ENCODE results near the gene MKRN2.
"Not testable (repeated sequence)": the region's sequence is repeated elsewhere in the genome, so short reads cannot be mapped to it uniquely, and the experiment has no call there.

Gene MKRN2

DNA sequence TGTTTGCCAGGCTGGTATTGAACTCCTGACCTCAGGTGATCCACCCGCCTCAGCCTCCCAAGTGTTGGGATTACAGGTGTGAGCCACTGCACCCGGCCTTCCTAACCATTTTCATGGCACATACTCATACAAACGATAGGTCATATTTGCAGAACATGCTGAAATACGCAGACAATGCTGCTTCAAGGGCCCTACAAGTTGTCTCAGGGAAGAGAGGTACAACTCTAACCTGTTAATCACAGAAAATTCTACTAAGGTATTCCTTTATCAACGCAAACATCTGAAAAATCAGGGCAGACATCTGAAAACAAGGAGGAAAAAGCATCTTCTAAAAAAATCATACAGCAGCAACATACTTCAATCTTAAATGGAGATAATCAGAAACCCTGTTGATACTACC lies 67.2 kb downstream of the MKRN2 start:
- Histone ChIP-seq H3K27ac (no peak overlapping the region), H3K4me2 (peak overlapping the region; percentile 22; the same call in 1 of the 2 replicates), H3K9ac (no peak overlapping the region), H3K9me3 (no peaks in the 10 kb centered on the region), H3K4me3 (no peak overlapping the region), H3K27me3 (no peaks in the 10 kb centered on the region), H3K4me1 (peaks cover 45% of the 10 kb centered on the region), H3K36me3 (peaks cover 15% of the 10 kb centered on the region), H4K20me1 (peaks cover 100% of the 10 kb centered on the region)
- TF ChIP-seq Cebpa-rat (IDR thresholded peaks at IDR 0.05): no peak

DNA sequence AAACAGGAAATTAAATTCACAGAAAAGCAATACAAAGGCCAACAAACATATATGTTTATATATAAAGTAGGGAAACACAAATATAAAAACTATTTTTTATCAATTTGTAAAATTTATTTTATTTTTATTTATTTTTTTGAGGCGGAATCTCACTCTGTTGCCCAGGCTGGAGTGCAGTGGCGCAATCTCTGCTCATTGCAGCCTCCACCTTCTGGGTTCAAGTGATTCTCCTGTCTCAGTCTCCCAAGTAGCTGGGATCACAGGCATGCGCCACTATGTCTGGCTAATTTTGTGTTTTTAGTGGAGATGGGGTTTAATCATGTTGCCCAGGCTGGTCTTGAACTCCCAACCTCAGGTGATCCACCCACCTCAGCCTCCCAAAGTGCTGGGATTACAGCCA lies 68.1 kb downstream of the MKRN2 start:
- peaks cover 11% of the 10 kb centered on the region; the same call in 1 of the 2 replicates for H3K36me3 ChIP-seq
- not testable (repeated sequence) for H3K27ac ChIP-seq, H3K27me3 ChIP-seq, H3K9ac ChIP-seq, H3K9me3 ChIP-seq, H3K4me3 ChIP-seq
- H3K4me1 ChIP-seq: peaks cover 51% of the 10 kb centered on the region
- peaks cover 100% of the 10 kb centered on the region for H4K20me1 ChIP-seq
- peak overlapping the region; percentile 57 for H3K4me2 ChIP-seq

GRCh38 chr3:12627370-12627769 lies 70.5 kb downstream of the MKRN2 start:
- Histone ChIP-seq H3K9ac (no peak overlapping the region), H3K36me3 (peaks cover 13% of the 10 kb centered on the region; the same call in 1 of the 2 replicates), H3K4me2 (no peak overlapping the region), H3K4me1 (peaks cover 55% of the 10 kb centered on the region), H3K27ac (no peak overlapping the region), H3K4me3 (no peak overlapping the region), H4K20me1 (peaks cover 100% of the 10 kb centered on the region), H3K9me3 (peaks cover 4% of the 10 kb centered on the region; the same call in 1 of the 2 replicates), H3K27me3 (no peaks in the 10 kb centered on the region)
- TF ChIP-seq Cebpa-rat (IDR thresholded peaks at IDR 0.05): no peak

- Histone ChIP-seq H3K4me3 (no peak overlapping the region), H3K36me3 (peaks cover 13% of the 10 kb centered on the region; the same call in 1 of the 2 replicates), H4K20me1 (peaks cover 100% of the 10 kb centered on the region), H3K9ac (no peak overlapping the region), H3K27ac (no peak overlapping the region), H3K4me2 (no peak overlapping the region), H3K4me1 (peaks cover 45% of the 10 kb centered on the region), H3K9me3 (peaks cover 4% of the 10 kb centered on the region; the same call in 1 of the 2 replicates), H3K27me3 (no peaks in the 10 kb centered on the region)
- no peak for TF ChIP-seq Cebpa-rat (IDR thresholded peaks at IDR 0.05)
Measured at GRCh38 chr3:12628813-12629212, 71.9 kb downstream of the MKRN2 start.

GRCh38 chr3:12629560-12629959 lies 72.7 kb downstream of the MKRN2 start:
- H3K9me3 ChIP-seq: peaks cover 4% of the 10 kb centered on the region; the same call in 1 of the 2 replicates
- H3K27ac ChIP-seq: no peak overlapping the region

GRCh38 chr3:12630292-12630691 lies 73.4 kb downstream of the MKRN2 start:
- peaks cover 21% of the 10 kb centered on the region for H3K36me3 ChIP-seq
- no peak overlapping the region for H3K9ac ChIP-seq
- H3K27ac ChIP-seq: no peak overlapping the region
- no peak overlapping the region for H3K4me2 ChIP-seq
- H3K27me3 ChIP-seq: no peaks in the 10 kb centered on the region
- no peak for TF ChIP-seq Cebpa-rat (IDR thresholded peaks at IDR 0.05)
- peaks cover 4% of the 10 kb centered on the region; the same call in 1 of the 2 replicates for H3K9me3 ChIP-seq
- H3K4me1 ChIP-seq: peaks cover 30% of the 10 kb centered on the region
- H4K20me1 ChIP-seq: peaks cover 100% of the 10 kb centered on the region
- no peak overlapping the region for H3K4me3 ChIP-seq

More at GRCh38 chr3:12629560-12629959, 72.7 kb downstream of the MKRN2 start:
- Histone ChIP-seq H3K9ac (no peak overlapping the region), H3K27me3 (no peaks in the 10 kb centered on the region), H4K20me1 (peaks cover 100% of the 10 kb centered on the region), H3K36me3 (peaks cover 14% of the 10 kb centered on the region), H3K4me1 (peaks cover 38% of the 10 kb centered on the region), H3K4me2 (no peak overlapping the region), H3K4me3 (no peak overlapping the region)
- no peak for TF ChIP-seq Cebpa-rat (IDR thresholded peaks at IDR 0.05)

DNA sequence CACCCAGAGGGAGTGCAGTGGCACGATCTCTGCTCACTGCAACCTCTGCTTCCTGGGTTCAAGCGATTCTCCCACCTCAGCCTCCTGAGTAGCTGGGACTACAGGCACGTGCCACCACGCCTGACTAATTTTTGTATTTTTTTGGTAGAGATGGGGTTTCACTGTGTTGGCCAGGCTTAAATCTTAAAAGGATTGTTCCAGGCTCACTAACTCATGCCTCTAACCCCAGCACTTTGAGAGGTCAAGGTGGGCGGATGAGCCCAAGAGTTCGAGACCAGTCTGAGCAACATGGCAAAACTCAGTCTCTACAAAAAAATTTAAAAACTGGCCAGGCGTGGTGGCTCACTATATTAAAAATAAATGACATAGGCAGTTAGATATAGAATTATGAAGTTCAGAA lies 74.0 kb downstream of the MKRN2 start:
- H3K9me3 ChIP-seq, H3K27ac ChIP-seq, H3K27me3 ChIP-seq, H3K4me3 ChIP-seq, H3K9ac ChIP-seq: not testable (repeated sequence)
- Histone ChIP-seq H3K4me1 (peaks cover 25% of the 10 kb centered on the region), H4K20me1 (peaks cover 100% of the 10 kb centered on the region), H3K4me2 (0 out of 2 replicates have a peak overlapping the region, but pooled peaks have one; percentile 2), H3K36me3 (peaks cover 27% of the 10 kb centered on the region)

DNA sequence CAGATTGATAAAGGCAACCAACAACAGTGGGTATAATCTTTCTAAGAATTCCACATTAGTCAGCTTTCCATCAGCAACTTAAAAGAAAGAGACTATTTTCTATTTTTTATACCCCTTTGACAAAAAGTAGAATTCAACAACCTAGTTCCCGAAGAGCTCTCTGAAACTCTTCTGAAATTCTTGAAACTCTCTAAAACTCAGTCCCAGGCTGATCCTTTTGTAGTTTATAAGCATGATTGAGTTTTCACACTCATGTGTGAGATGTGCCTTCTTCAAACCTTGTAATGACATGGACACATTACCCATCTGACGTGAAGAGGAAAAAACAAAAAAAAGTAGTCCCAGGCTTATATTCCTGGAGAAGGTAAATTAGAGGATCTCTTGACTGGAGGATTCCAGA lies 75.6 kb downstream of the MKRN2 start:
- H3K36me3 ChIP-seq: peaks cover 38% of the 10 kb centered on the region
- peaks cover 14% of the 10 kb centered on the region for H3K4me1 ChIP-seq
- no peak overlapping the region for H3K4me2 ChIP-seq
- H3K27ac ChIP-seq: no peak overlapping the region
- H4K20me1 ChIP-seq: peaks cover 100% of the 10 kb centered on the region
- H3K9ac ChIP-seq: no peak overlapping the region
- TF ChIP-seq Cebpa-rat (IDR thresholded peaks at IDR 0.05): no peak
- H3K27me3 ChIP-seq: no peaks in the 10 kb centered on the region
- no peak overlapping the region for H3K4me3 ChIP-seq
- peaks cover 4% of the 10 kb centered on the region; the same call in 1 of the 2 replicates for H3K9me3 ChIP-seq

DNA sequence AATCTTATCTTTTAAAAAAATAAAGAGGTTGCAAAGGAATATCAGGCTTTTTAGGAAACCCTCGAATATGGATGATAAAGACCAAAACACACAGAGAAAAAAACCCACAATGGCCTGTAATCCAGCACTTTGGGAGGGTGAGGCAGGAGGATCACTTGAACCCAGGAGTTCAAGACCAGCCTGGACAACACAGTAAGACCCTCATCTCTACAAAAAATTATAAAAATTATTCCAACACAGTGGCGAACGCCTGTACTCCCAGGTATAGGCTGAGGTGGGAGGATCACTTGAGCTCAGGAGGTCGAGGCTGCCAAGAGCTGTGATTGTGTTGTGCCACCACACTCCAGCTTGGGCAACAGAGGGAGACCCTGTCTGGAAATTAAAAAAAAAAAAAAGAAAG lies 76.2 kb downstream of the MKRN2 start:
- H3K36me3 ChIP-seq: peaks cover 43% of the 10 kb centered on the region
- H3K4me2 ChIP-seq: no peak overlapping the region
- H3K4me1 ChIP-seq: peaks cover 14% of the 10 kb centered on the region
- no peak overlapping the region for H3K9ac ChIP-seq
- H3K27ac ChIP-seq: no peak overlapping the region
- H4K20me1 ChIP-seq: peaks cover 100% of the 10 kb centered on the region
- H3K27me3 ChIP-seq: no peaks in the 10 kb centered on the region
- peaks cover 4% of the 10 kb centered on the region; the same call in 1 of the 2 replicates for H3K9me3 ChIP-seq
- TF ChIP-seq Cebpa-rat (IDR thresholded peaks at IDR 0.05): no peak
- H3K4me3 ChIP-seq: no peak overlapping the region
